Measurements from ENCODE around the gene NSL1.
"Not testable (repeated sequence)": the region's sequence is repeated elsewhere in the genome, so short reads cannot be mapped to it uniquely, and the experiment has no call there.

The NSL1 gene

DNA sequence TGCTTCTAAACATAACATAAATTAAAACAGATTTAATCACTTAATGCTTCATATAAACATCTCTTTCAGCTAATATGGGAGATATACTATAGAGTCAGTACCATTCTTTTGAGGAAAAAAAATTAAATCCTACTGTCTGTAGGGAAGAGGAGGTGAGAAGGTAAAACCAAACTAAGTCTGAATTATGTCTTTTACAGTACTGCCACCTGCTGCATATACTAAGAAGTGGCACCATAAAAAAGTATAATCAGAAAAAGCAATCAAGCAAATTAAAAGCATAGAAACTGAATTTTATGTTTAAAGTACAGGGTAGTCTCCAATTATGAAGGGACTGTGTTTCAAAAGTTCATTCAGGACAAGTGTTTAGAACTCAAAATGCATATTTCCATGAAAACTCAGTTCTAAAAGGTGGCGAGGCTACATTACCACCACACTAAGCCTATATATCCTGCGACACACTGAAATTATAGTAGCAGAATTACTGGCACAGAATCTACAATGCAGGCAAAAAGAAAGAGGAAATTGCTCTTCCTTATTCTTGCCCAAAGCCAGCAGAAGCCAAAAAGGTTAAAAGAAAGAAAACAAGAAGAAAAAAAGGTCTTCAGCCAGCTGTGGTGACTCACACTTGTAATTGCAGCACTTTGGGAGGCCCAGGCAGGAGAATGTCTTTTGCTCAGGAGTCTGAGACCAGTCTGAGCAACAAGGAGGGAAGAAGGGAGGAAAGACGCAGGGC, 9.0 kb downstream of the NSL1 start:
- H3K9ac ChIP-seq (ENCODE audit: low read length) = no peak overlapping the region
- H3K4me3 ChIP-seq (ENCODE audit: low read depth, low read length) = no peak overlapping the region
- H3K27ac ChIP-seq (ENCODE audit: low read depth, low read length) = no peak overlapping the region
- H3K27me3 ChIP-seq (ENCODE audit: control insufficient read depth, insufficient read depth, low read length) = no peaks in the 10 kb centered on the region
- H3K36me3 ChIP-seq (ENCODE audit: control insufficient read depth, insufficient read depth, low read length) = peaks cover 78% of the 10 kb centered on the region
- H3K9me3 ChIP-seq (ENCODE audit: control insufficient read depth, insufficient read depth, low read depth, low read length) = 0 out of 2 replicates have a peak, but pooled peaks cover 7% of the 10 kb centered on the region
- no peaks in the 10 kb centered on the region for H3K4me1 ChIP-seq (ENCODE audit: control insufficient read depth, insufficient read depth, low read length)

GRCh38 chr1:212781225-212781624, 10.4 kb downstream of the NSL1 start:
- Histone ChIP-seq H3K9me3 (ENCODE audit: control insufficient read depth, insufficient read depth, low read depth, low read length) (0 out of 2 replicates have a peak, but pooled peaks cover 7% of the 10 kb centered on the region), H3K27me3 (ENCODE audit: control insufficient read depth, insufficient read depth, low read length) (no peaks in the 10 kb centered on the region), H3K4me1 (ENCODE audit: control insufficient read depth, insufficient read depth, low read length) (no peaks in the 10 kb centered on the region), H3K4me3 (ENCODE audit: low read depth, low read length) (no peak overlapping the region), H3K36me3 (ENCODE audit: control insufficient read depth, insufficient read depth, low read length) (peaks cover 73% of the 10 kb centered on the region), H3K9ac (ENCODE audit: low read length) (no peak overlapping the region), H3K27ac (ENCODE audit: low read depth, low read length) (no peak overlapping the region)

DNA sequence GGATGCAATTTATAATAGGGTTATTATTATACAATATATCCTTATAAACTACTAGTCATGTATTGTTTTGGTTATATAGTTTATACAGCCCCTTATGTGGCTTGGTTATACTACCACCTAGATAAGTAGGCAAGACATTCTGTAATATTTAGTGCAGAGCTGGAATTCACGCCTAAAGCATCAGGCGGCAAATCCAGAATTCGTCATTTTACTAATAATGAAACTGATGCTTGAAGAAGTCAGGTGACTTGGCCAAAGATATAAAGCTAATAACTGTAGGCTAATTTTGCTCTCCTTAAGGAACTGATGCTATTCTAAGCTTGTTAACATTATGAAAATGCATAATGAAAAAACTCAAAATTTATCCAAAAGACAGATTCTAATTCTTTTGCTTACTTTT, 10.8 kb downstream of the NSL1 start:
- Histone ChIP-seq H3K4me1 (ENCODE audit: control insufficient read depth, insufficient read depth, low read length) (no peaks in the 10 kb centered on the region), H3K36me3 (ENCODE audit: control insufficient read depth, insufficient read depth, low read length) (peaks cover 69% of the 10 kb centered on the region), H3K4me3 (ENCODE audit: low read depth, low read length) (no peak overlapping the region), H3K27me3 (ENCODE audit: control insufficient read depth, insufficient read depth, low read length) (no peaks in the 10 kb centered on the region), H3K27ac (ENCODE audit: low read depth, low read length) (no peak overlapping the region), H3K9me3 (ENCODE audit: control insufficient read depth, insufficient read depth, low read depth, low read length) (0 out of 2 replicates have a peak, but pooled peaks cover 7% of the 10 kb centered on the region), H3K9ac (ENCODE audit: low read length) (no peak overlapping the region)

GRCh38 chr1:212779086-212779485, 12.5 kb downstream of the NSL1 start:
- H3K9ac ChIP-seq (ENCODE audit: low read length); H3K27me3 ChIP-seq (ENCODE audit: control insufficient read depth, insufficient read depth, low read length); H3K4me1 ChIP-seq (ENCODE audit: control insufficient read depth, insufficient read depth, low read length); H3K4me3 ChIP-seq (ENCODE audit: low read depth, low read length); H3K9me3 ChIP-seq (ENCODE audit: control insufficient read depth, insufficient read depth, low read depth, low read length); H3K27ac ChIP-seq (ENCODE audit: low read depth, low read length): not testable (repeated sequence)
- peaks cover 65% of the 10 kb centered on the region for H3K36me3 ChIP-seq (ENCODE audit: control insufficient read depth, insufficient read depth, low read length)

GRCh38 chr1:212777151-212777550, 14.4 kb downstream of the NSL1 start:
- H3K36me3 ChIP-seq (ENCODE audit: control insufficient read depth, insufficient read depth, low read length) = peaks cover 57% of the 10 kb centered on the region
- no peak overlapping the region for H3K9ac ChIP-seq (ENCODE audit: low read length)
- H3K4me3 ChIP-seq (ENCODE audit: low read depth, low read length) = no peak overlapping the region
- no peaks in the 10 kb centered on the region for H3K4me1 ChIP-seq (ENCODE audit: control insufficient read depth, insufficient read depth, low read length)
- H3K27me3 ChIP-seq (ENCODE audit: control insufficient read depth, insufficient read depth, low read length) = no peaks in the 10 kb centered on the region
- H3K9me3 ChIP-seq (ENCODE audit: control insufficient read depth, insufficient read depth, low read depth, low read length) = 0 out of 2 replicates have a peak, but pooled peaks cover 7% of the 10 kb centered on the region
- H3K27ac ChIP-seq (ENCODE audit: low read depth, low read length) = no peak overlapping the region

GRCh38 chr1:212775241-212775640, 16.3 kb downstream of the NSL1 start:
- Histone ChIP-seq H3K9ac (ENCODE audit: low read length) (no peak overlapping the region), H3K36me3 (ENCODE audit: control insufficient read depth, insufficient read depth, low read length) (peaks cover 47% of the 10 kb centered on the region), H3K4me1 (ENCODE audit: control insufficient read depth, insufficient read depth, low read length) (no peaks in the 10 kb centered on the region), H3K4me3 (ENCODE audit: low read depth, low read length) (no peak overlapping the region), H3K27ac (ENCODE audit: low read depth, low read length) (no peak overlapping the region), H3K27me3 (ENCODE audit: control insufficient read depth, insufficient read depth, low read length) (no peaks in the 10 kb centered on the region), H3K9me3 (ENCODE audit: control insufficient read depth, insufficient read depth, low read depth, low read length) (peaks cover 5% of the 10 kb centered on the region; the same call in 1 of the 2 replicates)

GRCh38 chr1:212774584-212774983, 17.0 kb downstream of the NSL1 start:
- Histone ChIP-seq H3K27me3 (ENCODE audit: control insufficient read depth, insufficient read depth, low read length) (no peaks in the 10 kb centered on the region), H3K4me3 (ENCODE audit: low read depth, low read length) (no peak overlapping the region), H3K9me3 (ENCODE audit: control insufficient read depth, insufficient read depth, low read depth, low read length) (peaks cover 9% of the 10 kb centered on the region; the same call in 1 of the 2 replicates), H3K9ac (ENCODE audit: low read length) (no peak overlapping the region), H3K4me1 (ENCODE audit: control insufficient read depth, insufficient read depth, low read length) (no peaks in the 10 kb centered on the region), H3K27ac (ENCODE audit: low read depth, low read length) (no peak overlapping the region), H3K36me3 (ENCODE audit: control insufficient read depth, insufficient read depth, low read length) (peaks cover 50% of the 10 kb centered on the region)

GRCh38 chr1:212773011-212773410, 18.6 kb downstream of the NSL1 start:
- Histone ChIP-seq H3K4me3 (ENCODE audit: low read depth, low read length) (no peak overlapping the region), H3K36me3 (ENCODE audit: control insufficient read depth, insufficient read depth, low read length) (peaks cover 52% of the 10 kb centered on the region), H3K27ac (ENCODE audit: low read depth, low read length) (no peak overlapping the region), H3K9ac (ENCODE audit: low read length) (no peak overlapping the region), H3K4me1 (ENCODE audit: control insufficient read depth, insufficient read depth, low read length) (no peaks in the 10 kb centered on the region), H3K27me3 (ENCODE audit: control insufficient read depth, insufficient read depth, low read length) (no peaks in the 10 kb centered on the region), H3K9me3 (ENCODE audit: control insufficient read depth, insufficient read depth, low read depth, low read length) (peaks cover 16% of the 10 kb centered on the region; the same call in 1 of the 2 replicates)

GRCh38 chr1:212771341-212771740, 20.2 kb downstream of the NSL1 start:
- H3K36me3 ChIP-seq (ENCODE audit: control insufficient read depth, insufficient read depth, low read length) = peaks cover 40% of the 10 kb centered on the region
- H3K27ac ChIP-seq (ENCODE audit: low read depth, low read length) = no peak overlapping the region
- H3K9ac ChIP-seq (ENCODE audit: low read length) = no peak overlapping the region
- H3K27me3 ChIP-seq (ENCODE audit: control insufficient read depth, insufficient read depth, low read length) = no peaks in the 10 kb centered on the region
- no peaks in the 10 kb centered on the region for H3K4me1 ChIP-seq (ENCODE audit: control insufficient read depth, insufficient read depth, low read length)
- H3K4me3 ChIP-seq (ENCODE audit: low read depth, low read length) = no peak overlapping the region
- peaks cover 15% of the 10 kb centered on the region; the same call in 1 of the 2 replicates for H3K9me3 ChIP-seq (ENCODE audit: control insufficient read depth, insufficient read depth, low read depth, low read length)

- Histone ChIP-seq H3K27ac (ENCODE audit: low read depth, low read length) (no peak overlapping the region), H3K9me3 (ENCODE audit: control insufficient read depth, insufficient read depth, low read depth, low read length) (peaks cover 15% of the 10 kb centered on the region; the same call in 1 of the 2 replicates), H3K4me1 (ENCODE audit: control insufficient read depth, insufficient read depth, low read length) (no peaks in the 10 kb centered on the region), H3K36me3 (ENCODE audit: control insufficient read depth, insufficient read depth, low read length) (peaks cover 31% of the 10 kb centered on the region), H3K27me3 (ENCODE audit: control insufficient read depth, insufficient read depth, low read length) (no peaks in the 10 kb centered on the region), H3K4me3 (ENCODE audit: low read depth, low read length) (no peak overlapping the region), H3K9ac (ENCODE audit: low read length) (no peak overlapping the region)
Measured at GRCh38 chr1:212769459-212770167, 22.0 kb downstream of the NSL1 start.

- not testable (repeated sequence) for H3K4me3 ChIP-seq (ENCODE audit: low read depth, low read length); H3K27me3 ChIP-seq (ENCODE audit: control insufficient read depth, insufficient read depth, low read length); H3K27ac ChIP-seq (ENCODE audit: low read depth, low read length); H3K9ac ChIP-seq (ENCODE audit: low read length); H3K4me1 ChIP-seq (ENCODE audit: control insufficient read depth, insufficient read depth, low read length)
- H3K36me3 ChIP-seq (ENCODE audit: control insufficient read depth, insufficient read depth, low read length) = peaks cover 12% of the 10 kb centered on the region
- H3K9me3 ChIP-seq (ENCODE audit: control insufficient read depth, insufficient read depth, low read depth, low read length) = peaks cover 15% of the 10 kb centered on the region; the same call in 1 of the 2 replicates
Measured at GRCh38 chr1:212766825-212767224, 24.8 kb downstream of the NSL1 start.
